DMS79 treated with DMSO at 0.1 percent for 48 hours (cell line): ENCODE data around the gene UBE2G1.

ENCODE experiments used
- DNase-seq: peaks from one replicate; lab custom pipeline; 2025; lab: John Stamatoyannopoulos, UW

The UBE2G1 gene

DNA sequence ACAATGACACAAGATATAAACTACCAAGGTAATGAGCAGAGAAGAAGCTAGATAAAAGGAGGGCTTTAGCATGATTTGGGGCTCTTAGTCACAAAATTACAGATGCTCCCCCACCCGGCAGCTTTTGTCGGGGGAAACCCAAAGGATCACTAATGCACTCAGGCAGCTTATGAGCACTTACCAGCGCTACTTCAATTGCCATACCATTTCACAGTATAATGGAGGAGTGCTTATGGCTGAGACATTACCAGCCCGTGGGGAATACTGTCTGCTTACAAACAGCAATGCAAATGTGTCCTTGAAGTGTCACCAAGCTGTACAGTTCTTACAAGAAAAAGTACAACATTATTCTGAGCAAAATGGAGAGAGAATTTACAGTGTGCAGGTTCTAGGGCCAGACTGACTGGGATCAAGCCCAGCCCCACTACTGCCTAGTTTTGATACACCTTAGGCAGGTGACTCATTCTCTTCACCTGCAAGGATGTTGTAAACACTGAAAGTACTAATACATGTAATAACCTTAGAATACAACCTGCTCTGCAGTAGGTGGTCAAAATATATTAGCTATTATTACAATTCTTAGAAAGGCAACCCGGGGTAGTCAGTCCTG lies 119.0 kb downstream of the UBE2G1 start:
- peak; percentile 97 for DNase-seq

GRCh38 chr17:4246674-4247073 lies 119.8 kb downstream of the UBE2G1 start:
- no peak for DNase-seq

- DNase-seq = no peak
These were observed 124.9 kb downstream of the UBE2G1 start for GRCh38 chr17:4241535-4241934.

DNA sequence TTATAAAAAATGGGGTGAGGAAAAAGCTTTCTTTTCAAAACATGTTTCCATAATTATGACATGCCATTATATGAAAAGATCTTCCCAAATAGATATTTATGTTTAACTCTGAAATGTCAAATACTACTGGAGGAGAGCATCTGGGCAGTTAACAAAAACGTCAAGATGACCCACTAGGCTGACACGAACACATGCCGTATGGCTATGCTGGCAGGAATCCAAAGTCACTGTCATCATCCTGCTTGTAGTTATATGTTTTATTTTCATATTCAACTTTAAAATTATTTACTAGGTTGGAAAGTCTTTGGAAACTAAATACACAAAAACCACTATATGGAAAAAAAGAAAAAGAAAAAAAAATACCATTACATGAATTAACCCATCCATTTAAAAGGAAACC lies 130.0 kb downstream of the UBE2G1 start:
- DNase-seq = no peak

GRCh38 chr17:4235372-4236279 lies 130.8 kb downstream of the UBE2G1 start:
- no peak for DNase-seq

DNA sequence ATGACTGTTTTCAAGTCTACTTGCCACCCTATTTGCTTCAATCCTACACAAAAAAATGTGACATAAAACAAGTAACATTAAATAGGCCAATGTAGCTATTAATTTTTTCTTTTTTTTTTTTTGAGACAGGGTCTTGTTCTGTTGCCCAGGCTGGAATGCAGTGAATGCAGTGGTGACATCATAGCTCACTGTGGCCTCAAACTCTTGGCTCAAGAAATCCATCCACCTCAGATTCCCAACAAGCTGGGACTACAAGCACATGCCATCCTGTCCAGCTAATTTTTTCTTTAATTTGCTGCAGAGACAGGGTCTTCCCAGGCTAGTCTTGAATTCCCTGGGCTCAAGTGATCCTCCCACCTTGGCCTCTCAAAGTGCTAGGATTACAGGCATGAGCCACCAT lies 132.1 kb downstream of the UBE2G1 start:
- no peak for DNase-seq

GRCh38 chr17:4233668-4234258 lies 132.7 kb downstream of the UBE2G1 start:
- no peak for DNase-seq

DNA sequence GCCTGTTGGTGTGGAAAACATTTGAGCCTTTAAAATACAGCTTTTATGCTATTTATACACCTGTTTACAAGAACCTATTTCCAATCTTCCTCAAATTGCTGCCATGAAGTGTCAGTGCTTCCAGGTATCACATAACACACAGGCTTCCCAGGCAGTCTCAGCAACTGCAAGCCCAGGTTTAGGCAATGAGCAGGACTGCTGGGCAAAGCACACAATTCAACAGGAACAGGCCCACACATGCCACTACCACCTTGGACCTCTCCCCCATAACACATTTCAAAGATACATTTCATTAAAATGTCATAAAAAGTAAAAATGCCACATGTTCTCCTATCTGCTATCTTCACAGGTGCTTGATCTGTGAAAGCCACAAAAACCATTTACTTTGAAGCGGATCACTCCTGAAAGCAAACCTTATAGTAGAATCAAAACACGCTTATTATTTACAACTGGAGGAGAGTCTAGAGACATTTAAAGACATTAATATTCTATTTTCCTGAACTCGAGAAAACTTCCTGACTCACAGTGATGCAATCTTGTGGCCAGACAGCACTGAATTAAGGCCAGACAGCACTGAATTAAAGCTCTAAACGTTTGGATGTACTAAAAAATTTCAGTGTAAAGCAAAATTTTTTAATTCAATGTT lies 134.2 kb downstream of the UBE2G1 start:
- peak; percentile 90 for DNase-seq

DNA sequence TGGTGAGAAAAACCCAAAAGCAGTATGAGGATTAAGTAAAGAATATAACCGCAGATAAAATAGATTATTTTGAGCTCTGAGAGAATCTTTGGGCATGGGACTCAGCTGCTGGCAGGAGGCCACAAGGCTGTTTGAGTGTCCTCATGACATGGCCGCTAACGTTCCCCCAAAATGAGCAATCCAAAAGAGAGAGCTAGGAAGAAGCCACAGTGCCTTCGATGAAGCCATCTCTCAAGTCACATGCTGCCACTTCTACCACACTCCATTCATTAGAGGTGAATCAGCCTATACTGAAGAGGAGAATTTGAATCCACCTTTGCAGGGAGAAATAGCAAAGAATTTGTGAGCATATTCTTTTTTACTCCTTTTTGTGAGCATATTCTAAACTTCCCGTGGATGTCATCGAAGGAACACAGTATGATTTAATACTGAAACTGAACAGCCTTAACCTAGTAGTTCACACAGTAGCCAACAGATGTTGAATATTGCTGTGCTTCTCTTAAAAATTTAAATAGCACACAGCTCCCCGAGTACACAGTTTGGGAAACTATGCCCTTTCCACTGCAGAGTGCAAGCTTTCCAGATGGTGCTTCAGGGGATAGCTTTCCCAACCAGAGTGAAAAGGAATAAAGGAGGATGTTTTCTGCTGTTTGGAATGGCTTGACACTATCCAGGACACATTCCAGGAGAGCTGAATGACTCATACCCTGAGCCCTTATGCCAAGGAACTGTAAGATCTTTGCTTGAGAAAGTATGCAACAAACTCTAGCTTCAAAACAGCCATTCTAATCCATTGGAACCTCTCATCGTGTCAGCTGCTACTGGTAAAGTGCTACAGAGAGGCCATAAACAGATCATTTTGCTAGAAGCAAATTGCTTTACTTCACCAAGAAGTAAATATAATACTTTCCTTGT lies 136.6 kb downstream of the UBE2G1 start:
- peak; percentile 70 for DNase-seq

DNA sequence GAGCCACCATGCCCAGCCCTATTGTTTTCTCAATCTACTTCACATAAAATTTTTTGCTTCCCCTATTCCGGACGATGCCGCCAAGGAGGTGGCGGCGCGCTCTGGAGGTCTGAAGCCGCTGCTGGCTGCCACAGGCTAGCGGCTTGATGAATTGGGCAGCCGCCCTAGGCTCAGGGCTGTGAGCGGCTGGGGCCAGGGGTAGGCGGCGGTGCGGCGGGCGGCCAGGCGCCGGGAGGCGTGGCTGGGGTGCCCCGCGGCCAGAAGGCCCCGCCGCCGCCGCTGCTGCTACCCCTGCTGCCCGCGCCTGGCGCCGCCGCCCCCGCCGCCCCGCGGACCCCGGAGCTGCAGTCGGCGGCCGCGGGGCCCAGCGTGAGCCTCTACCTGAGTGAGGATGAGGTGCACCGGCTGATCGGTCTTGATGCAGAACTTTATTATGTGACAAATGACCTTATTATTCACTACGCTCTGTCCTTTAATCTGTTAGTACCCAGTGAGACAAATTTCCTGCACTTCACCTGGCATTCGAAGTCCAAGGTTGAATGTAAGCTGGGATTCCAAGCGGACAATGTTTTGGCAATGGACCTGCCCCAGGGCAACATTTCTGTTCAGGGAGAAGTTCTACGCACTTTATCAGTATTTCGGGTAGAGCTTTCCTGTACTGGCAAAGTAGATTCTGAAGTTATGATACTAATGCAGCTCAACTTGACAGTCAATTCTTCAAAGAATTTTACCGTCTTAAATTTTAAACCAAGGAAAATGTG lies 144.4 kb downstream of the UBE2G1 start:
- DNase-seq = no peak

DNA sequence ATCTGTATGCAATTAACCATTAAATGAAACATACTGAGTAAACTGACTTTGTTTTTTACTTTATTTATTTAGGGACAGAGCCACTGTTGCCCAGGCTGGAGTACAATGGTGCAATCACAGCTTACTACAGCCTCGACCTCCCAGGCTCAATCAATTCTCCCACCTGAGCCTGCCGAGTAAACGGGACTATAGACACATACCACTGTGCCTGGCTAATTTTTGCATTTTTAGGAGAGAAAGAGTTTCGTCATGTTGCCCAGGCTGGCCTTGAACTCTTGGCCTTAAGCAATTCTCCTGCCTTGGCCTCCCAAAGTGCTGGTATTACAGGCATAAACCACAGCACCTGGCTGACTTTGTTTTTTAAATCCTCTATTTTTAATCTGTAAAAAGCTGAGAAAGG lies 145.3 kb downstream of the UBE2G1 start:
- no peak for DNase-seq

DNA sequence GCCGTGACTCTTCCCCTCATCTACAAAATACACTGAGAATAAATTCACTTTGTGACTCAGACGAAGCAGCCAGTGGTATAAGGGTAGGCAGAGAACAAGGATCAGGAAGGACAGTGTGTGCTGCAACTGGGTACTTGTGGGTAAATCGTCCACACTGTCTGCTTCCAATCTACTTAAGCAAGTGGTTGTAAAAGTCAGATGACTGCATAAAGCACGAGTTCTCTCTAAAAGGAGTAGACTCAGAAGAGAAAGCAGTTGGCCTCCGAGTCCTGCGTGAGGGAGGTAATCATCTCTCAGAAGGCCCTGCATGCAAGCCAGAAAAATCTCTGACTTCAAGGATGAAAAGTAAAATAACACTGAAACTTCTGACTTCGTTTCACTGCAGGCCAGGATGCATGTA lies 145.8 kb downstream of the UBE2G1 start:
- DNase-seq = peak; percentile 29
